ENCODE measurements around the gene CRB2.

CRB2 gene

DNA sequence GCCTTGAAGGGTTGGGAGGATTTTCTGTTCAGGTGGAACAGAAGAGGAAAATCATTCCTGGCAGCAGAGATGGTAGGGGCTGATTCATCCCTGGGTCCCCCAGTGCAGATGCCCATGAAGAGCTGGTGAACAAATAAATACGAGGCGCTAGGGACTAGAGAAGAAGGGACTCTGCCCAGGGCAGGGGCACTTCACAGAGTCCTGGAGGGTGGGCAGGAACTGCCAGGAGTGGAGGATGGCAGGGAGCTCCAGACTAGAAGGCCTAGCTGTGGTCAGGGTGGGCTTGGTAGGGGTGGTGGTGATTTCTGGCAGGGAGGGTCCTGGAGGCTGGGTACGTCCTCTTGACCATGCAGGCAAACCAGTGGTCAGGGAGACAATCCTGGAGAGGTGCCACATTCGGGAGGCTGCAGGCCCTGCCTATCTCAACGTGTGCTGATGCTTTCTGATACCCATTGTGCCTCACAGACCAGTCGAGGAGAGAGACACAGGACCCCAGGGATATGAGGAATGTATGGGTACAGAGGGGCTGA is 69.9 kb downstream of the CRB2 start:
- FAIRE-seq: no peak

DNA sequence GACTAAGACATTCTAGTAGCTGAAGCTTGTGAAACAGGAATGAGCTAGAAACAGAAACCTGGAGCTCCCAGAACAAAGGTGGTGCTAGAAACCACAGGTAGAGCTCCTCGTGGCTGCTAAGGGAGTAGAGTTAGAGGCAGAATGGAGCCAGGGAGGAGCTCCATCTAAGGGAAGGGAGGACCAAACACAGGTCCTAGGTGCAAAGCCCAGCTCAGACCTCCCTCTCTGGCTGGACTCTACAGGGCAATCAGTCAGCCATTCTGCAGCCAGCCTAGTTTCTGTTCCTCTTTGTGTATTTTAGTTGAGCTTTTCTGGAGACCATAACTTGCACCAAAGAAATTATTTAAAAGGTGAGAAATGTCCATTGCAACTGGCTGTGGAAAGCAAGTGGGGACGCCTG is 70.4 kb downstream of the CRB2 start:
- no peak for FAIRE-seq

Data from G401.6 (cell line).